Measurements from ENCODE around the gene HAX1.
"Not testable (repeated sequence)": the region's sequence is repeated elsewhere in the genome, so short reads cannot be mapped to it uniquely, and the experiment has no call there.

HAX1 gene

GRCh38 chr1:154287591-154287990, 15.2 kb downstream of the HAX1 start:
- not testable (repeated sequence) for DNase-seq

- DNase-seq: no peak
These were observed 16.2 kb downstream of the HAX1 start for GRCh38 chr1:154288661-154289060.

GRCh38 chr1:154290921-154291320, 18.5 kb downstream of the HAX1 start:
- DNase-seq: no peak

GRCh38 chr1:154295408-154296235, 23.2 kb downstream of the HAX1 start:
- DNase-seq: no peak

GRCh38 chr1:154301582-154301981, 29.2 kb downstream of the HAX1 start:
- DNase-seq: no peak

- no peak for DNase-seq
These were observed 32.4 kb downstream of the HAX1 start for GRCh38 chr1:154304664-154305337.

GRCh38 chr1:154306151-154306550, 33.7 kb downstream of the HAX1 start:
- DNase-seq: no peak

- not testable (repeated sequence) for DNase-seq
These were observed 35.3 kb downstream of the HAX1 start for GRCh38 chr1:154307670-154308270.

- DNase-seq: not testable (repeated sequence)
These were observed 36.7 kb downstream of the HAX1 start for GRCh38 chr1:154309136-154309535.

- DNase-seq: not testable (repeated sequence)
These were observed 40.0 kb downstream of the HAX1 start for GRCh38 chr1:154312229-154313065.

GRCh38 chr1:154313066-154313356, 40.6 kb downstream of the HAX1 start:
- no peak for DNase-seq

GRCh38 chr1:154314226-154314625, 41.8 kb downstream of the HAX1 start:
- not testable (repeated sequence) for DNase-seq

GRCh38 chr1:154316704-154317103, 44.3 kb downstream of the HAX1 start:
- DNase-seq: no peak

GRCh38 chr1:154318386-154318785, 46.0 kb downstream of the HAX1 start:
- no peak for DNase-seq

- DNase-seq: no peak
These were observed 48.6 kb downstream of the HAX1 start, which contains the start of gene AQP10 for GRCh38 chr1:154320882-154321608. Gene AQP10 (plus strand): TSS chr1:154321093. CDS start chr1:154321156, 63 bp downstream.

GRCh38 chr1:154321609-154321934, 49.1 kb downstream of the HAX1 start:
- not testable (repeated sequence) for DNase-seq

GRCh38 chr1:154323493-154323892, 51.1 kb downstream of the HAX1 start:
- DNase-seq: no peak

- no peak for DNase-seq
These were observed 51.8 kb downstream of the HAX1 start for GRCh38 chr1:154324241-154324640.

- DNase-seq: peak; percentile 78
These were observed 52.5 kb downstream of the HAX1 start, which contains the start of gene ATP8B2 for GRCh38 chr1:154324669-154325582. Gene ATP8B2 (plus strand): TSS chr1:154325525. CDS start chr1:154328142, 2,617 bp downstream.

Measured in effector CD8-positive, alpha-beta T cell (primary cell).